ENCODE results near the gene GSTK1.

- TF ChIP-seq CTCF (conservative IDR thresholded peaks at IDR 0.05; ENCODE audit: low read length) (no peak), EZH2phosphoT487 (IDR thresholded peaks at IDR 0.05; ENCODE audit: borderline replicate concordance) (no peak)
Measured at GRCh38 chr7:143259765-143260164, 3.5 kb upstream of the GSTK1 start.
